Transverse colon (tissue), 4 donors: ENCODE data around the gene SPATA13.

Experiments
- POLR2AphosphoS5 ChIP-seq, 3 donors: sonication (generic); formaldehyde crosslinking; IDR thresholded peaks; one replicate each; pipeline ENCODE4 v1.6.1; 2016; ENCODE audit warnings: antibody characterized with exemption in 3 of 3
- TF ChIP-seq, protein P1 (sequence below), 5 experiments: fragments of 200-600 bp in 3 of 5; fragments of 450-650 bp in 2 of 5; sonication (generic) in 3 of 5; IDR thresholded peaks; 1 replicate in 2 of 5; 2 replicates in 3 of 5; pipeline ENCODE4 v1.5.1; 2016 to 2017; ENCODE audit warnings: antibody characterized with exemption in 5 of 5, inconsistent platforms in 3 of 5, mild to moderate bottlenecking in 2 of 5, moderate library complexity in 1 of 5

DNA sequence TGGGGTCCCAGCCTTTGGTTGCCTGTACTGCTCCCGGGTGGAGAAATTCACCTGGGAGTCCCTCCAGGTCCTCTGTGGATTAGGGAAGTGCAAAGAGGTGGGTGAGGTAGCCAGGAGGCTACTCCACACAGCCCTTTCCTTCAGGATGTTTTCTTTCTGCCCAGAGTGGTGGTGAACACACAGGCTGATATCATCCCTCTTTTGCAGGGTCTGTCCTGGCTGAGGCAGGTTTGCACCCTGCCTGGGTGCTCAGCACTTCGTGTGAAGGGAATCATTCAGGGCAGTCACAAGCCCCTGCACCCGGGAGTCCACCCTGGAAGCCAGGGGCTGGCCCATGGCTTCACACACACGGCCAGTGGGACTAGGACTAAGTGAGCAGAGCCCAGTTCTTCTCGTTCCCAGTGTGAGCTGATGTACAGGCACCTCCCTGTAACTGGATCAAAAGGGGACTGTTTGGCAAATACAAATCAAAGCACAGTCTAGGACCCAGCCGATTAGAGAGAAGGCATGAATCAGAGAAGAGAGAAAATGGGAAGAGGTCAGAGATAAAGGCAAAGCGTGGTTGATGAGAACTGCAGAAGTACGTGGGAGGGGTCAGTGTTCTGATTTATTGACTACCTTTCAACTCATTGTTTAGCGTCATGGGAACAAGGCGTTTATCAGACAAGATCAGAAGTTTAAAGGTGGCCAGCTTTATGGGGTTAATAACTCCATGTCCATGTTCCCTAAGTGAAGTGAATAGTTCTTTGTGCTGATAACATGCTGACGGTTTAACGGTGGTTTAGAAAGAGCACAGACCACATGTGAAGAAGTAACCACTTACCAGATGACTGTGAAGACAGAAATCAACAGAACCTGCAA lies 30.4 kb upstream of the SPATA13 start:
- TF ChIP-seq, protein P1, sequence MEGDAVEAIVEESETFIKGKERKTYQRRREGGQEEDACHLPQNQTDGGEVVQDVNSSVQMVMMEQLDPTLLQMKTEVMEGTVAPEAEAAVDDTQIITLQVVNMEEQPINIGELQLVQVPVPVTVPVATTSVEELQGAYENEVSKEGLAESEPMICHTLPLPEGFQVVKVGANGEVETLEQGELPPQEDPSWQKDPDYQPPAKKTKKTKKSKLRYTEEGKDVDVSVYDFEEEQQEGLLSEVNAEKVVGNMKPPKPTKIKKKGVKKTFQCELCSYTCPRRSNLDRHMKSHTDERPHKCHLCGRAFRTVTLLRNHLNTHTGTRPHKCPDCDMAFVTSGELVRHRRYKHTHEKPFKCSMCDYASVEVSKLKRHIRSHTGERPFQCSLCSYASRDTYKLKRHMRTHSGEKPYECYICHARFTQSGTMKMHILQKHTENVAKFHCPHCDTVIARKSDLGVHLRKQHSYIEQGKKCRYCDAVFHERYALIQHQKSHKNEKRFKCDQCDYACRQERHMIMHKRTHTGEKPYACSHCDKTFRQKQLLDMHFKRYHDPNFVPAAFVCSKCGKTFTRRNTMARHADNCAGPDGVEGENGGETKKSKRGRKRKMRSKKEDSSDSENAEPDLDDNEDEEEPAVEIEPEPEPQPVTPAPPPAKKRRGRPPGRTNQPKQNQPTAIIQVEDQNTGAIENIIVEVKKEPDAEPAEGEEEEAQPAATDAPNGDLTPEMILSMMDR (IDR thresholded peaks at IDR 0.05), result no peak
- TF ChIP-seq POLR2AphosphoS5 (IDR thresholded peaks at IDR 0.05), result no peak
